Astrocyte of the spinal cord (primary cell): Measurements from ENCODE around the gene C9.
"Not testable (repeated sequence)": the region's sequence is repeated elsewhere in the genome, so short reads cannot be mapped to it uniquely, and the experiment has no call there.

ENCODE experiments used
- DNase-seq: peaks from one replicate; pipeline ENCODE4 v3.0.0; 2011; ENCODE audit warnings: low read depth, low spot score
- H3K4me3 ChIP-seq: 2 replicates; pipeline ENCODE4 v1.5.1; 2011; ENCODE audit warnings: low read depth, mild to moderate bottlenecking, low read length, moderate library complexity
- CTCF ChIP-seq: IDR thresholded peaks from 2 replicates; pipeline ENCODE4 v1.5.1; 2012; ENCODE audit warnings: low read depth, mild to moderate bottlenecking, low read length, inconsistent platforms
- in situ Hi-C: cut with HindIII; loops from 2 replicates; pipeline ENCODE4 v1.10.0; 2017; ENCODE audit warnings: low sequenced_read_pairs

C9 gene

GRCh38 chr5:39341896-39342295 is 22.4 kb downstream of the C9 start:
- no peak for TF ChIP-seq CTCF
- in situ Hi-C loops: no loop called here
- H3K4me3 ChIP-seq: no peak overlapping the region
- DNase-seq: no peak

- TF ChIP-seq CTCF: no peak
- in situ Hi-C loops: no loop called here
- DNase-seq: no peak
- no peak overlapping the region for H3K4me3 ChIP-seq
These were observed 23.8 kb downstream of the C9 start for GRCh38 chr5:39340506-39340905.

- in situ Hi-C loops: no loop called here
- no peak for TF ChIP-seq CTCF
- DNase-seq: no peak
These were observed 26.9 kb downstream of the C9 start for GRCh38 chr5:39337252-39337915.

GRCh38 chr5:39334296-39334695 is 30.0 kb downstream of the C9 start:
- in situ Hi-C loops, H3K4me3 ChIP-seq, DNase-seq: not testable (repeated sequence)

More at GRCh38 chr5:39337252-39337915, 26.9 kb downstream of the C9 start:
- H3K4me3 ChIP-seq: no peak overlapping the region

- in situ Hi-C loops: no loop called here
- TF ChIP-seq CTCF: no peak
- no peak overlapping the region for H3K4me3 ChIP-seq
- no peak for DNase-seq
These were observed 31.2 kb downstream of the C9 start for GRCh38 chr5:39333104-39333503.

GRCh38 chr5:39331861-39332381 is 32.4 kb downstream of the C9 start:
- DNase-seq: no peak
- in situ Hi-C loops: no loop called here
- H3K4me3 ChIP-seq: no peak overlapping the region
- TF ChIP-seq CTCF: no peak

GRCh38 chr5:39328731-39329130 is 35.6 kb downstream of the C9 start:
- in situ Hi-C loops: no loop called here
- DNase-seq: no peak
- no peak for TF ChIP-seq CTCF
- H3K4me3 ChIP-seq: no peak overlapping the region
